G401 (cell line): Measurements from ENCODE around the gene PAX7. TPM values are rescaled to one million over a fixed set of nuclear protein-coding genes. Genes with fewer than 3 reads are reported as not detected.
"Not testable (repeated sequence)": the region's sequence is repeated elsewhere in the genome, so short reads cannot be mapped to it uniquely, and the experiment has no call there.

ENCODE experiments used
- DNase-seq: peaks from one replicate; pipeline ENCODE4 v3.0.0-alpha.2; 2015; ENCODE audit warnings: low spot score
- in situ Hi-C: cut with HindIII; loops from 2 replicates; pipeline ENCODE4 v1.10.0; 2016; ENCODE audit warnings: low sequenced_read_pairs, mixed read lengths
- total RNA-seq: library from RNA; depleted of rRNA; stranded (reverse); fragments of >200 nt; shearing (Covaris generic); gene quantifications from 2 replicates; pipeline ENCODE4 v1.2.3, GENCODE V29; 2014

PAX7 gene
- total RNA-seq, 1 experiment from 2014 or later = not detected

GRCh38 chr1:18686540-18686939 is 55.9 kb downstream of the PAX7 start:
- DNase-seq = no peak
- in situ Hi-C loops = no loop called here

GRCh38 chr1:18687273-18687672 is 56.6 kb downstream of the PAX7 start:
- no peak for DNase-seq

GRCh38 chr1:18691648-18692047 is 61.0 kb downstream of the PAX7 start:
- in situ Hi-C loops = no loop called here
- DNase-seq = no peak

More at GRCh38 chr1:18687273-18687672, 56.6 kb downstream of the PAX7 start:
- in situ Hi-C loops = no loop called here

- in situ Hi-C loops = no loop called here
Observed at GRCh38 chr1:18693256-18694098, 62.8 kb downstream of the PAX7 start.

GRCh38 chr1:18694289-18694688 is 63.6 kb downstream of the PAX7 start:
- in situ Hi-C loops = not testable (repeated sequence)

More at GRCh38 chr1:18693256-18694098, 62.8 kb downstream of the PAX7 start:
- DNase-seq = no peak

GRCh38 chr1:18697541-18697940 is 66.9 kb downstream of the PAX7 start:
- DNase-seq = no peak
- in situ Hi-C loops = no loop called here

More at GRCh38 chr1:18694289-18694688, 63.6 kb downstream of the PAX7 start:
- DNase-seq = not testable (repeated sequence)

GRCh38 chr1:18700530-18700929 is 69.9 kb downstream of the PAX7 start:
- no peak for DNase-seq
- in situ Hi-C loops = no loop called here

GRCh38 chr1:18701183-18701582 is 70.5 kb downstream of the PAX7 start:
- in situ Hi-C loops = no loop called here
- DNase-seq = no peak

- in situ Hi-C loops = no loop called here
- no peak for DNase-seq
Observed at GRCh38 chr1:18703041-18703621, 72.5 kb downstream of the PAX7 start.

GRCh38 chr1:18705811-18706210 is 75.2 kb downstream of the PAX7 start:
- in situ Hi-C loops = no loop called here
- no peak for DNase-seq

- in situ Hi-C loops = no loop called here
- DNase-seq = no peak
Observed at GRCh38 chr1:18707696-18708257, 77.1 kb downstream of the PAX7 start.

- in situ Hi-C loops = no loop called here
- DNase-seq = no peak
Observed at GRCh38 chr1:18710002-18710401, 79.4 kb downstream of the PAX7 start.

- in situ Hi-C loops = no loop called here
Observed at GRCh38 chr1:18711003-18711402, 80.4 kb downstream of the PAX7 start.

GRCh38 chr1:18711536-18712251 is 81.0 kb downstream of the PAX7 start:
- DNase-seq = no peak
- in situ Hi-C loops = no loop called here

More at GRCh38 chr1:18711003-18711402, 80.4 kb downstream of the PAX7 start:
- DNase-seq = no peak

GRCh38 chr1:18712252-18712600 is 81.6 kb downstream of the PAX7 start:
- DNase-seq = no peak
- in situ Hi-C loops = no loop called here

- no peak for DNase-seq
- in situ Hi-C loops = no loop called here
Observed at GRCh38 chr1:18714404-18715175, 83.9 kb downstream of the PAX7 start.

- no peak for DNase-seq
- in situ Hi-C loops = no loop called here
Observed at GRCh38 chr1:18716112-18716784, 85.6 kb downstream of the PAX7 start.
